ENCODE measurements around the gene PRMT3. TPM values are rescaled to one million over a fixed set of nuclear protein-coding genes. Genes with fewer than 3 reads are reported as not detected.
A peak's percentile ranks its signal among the peaks of the same experiment; 100 is the strongest.

The PRMT3 gene
- total RNA-seq = 48.7 and 50.5 TPM in 2 replicates

DNA sequence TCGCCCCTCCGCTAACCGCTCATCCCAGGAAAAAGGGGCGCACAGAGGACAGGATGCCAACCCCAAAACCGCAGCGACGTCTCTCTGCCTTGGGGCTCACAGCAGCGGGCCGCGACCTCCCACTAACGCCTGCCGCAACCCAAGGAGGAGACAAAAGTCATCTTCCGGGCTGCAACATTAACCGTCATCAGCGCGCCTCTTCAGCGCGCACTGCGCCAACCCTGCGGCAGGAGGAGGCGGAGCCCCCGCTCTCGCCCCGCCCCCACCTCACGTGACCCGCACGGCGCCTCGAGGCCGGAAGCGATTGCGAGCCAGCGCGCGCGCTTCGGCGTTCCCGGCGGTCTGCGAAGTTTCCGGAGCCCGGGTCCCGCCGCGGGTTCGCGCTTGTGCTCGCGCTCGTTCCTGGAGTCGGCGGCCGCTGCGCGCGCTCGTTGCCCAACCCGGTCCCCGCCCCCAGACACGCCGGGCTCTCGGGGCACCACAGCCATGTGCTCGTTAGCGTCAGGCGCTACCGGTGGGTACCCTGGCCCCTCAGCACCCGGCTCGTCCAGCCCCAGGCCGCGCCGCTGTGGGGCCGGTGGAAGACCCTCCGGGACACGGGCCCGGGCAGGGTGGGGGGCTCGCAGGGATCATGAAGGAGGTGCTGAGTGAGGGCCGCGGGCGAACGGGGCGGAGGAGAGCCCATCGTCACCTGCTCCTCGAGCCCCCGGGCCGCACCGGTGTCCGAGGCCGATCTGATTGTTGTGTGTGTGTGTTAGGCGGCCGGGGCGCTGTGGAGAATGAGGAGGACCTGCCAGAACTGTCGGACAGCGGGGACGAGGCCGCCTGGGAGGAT, at the start of gene PRMT3:
TSS of gene PRMT3 (plus strand) at position 456 of the 835 bp plus-strand sequence. CDS start at position 487, 31 bp downstream.
- Mint-ChIP-seq H3K4me1 (peaks cover 16% of the 10 kb centered on the region), H3K27ac (peak within 1 kb of the TSS; percentile 99), H3K27me3 (no peaks in the 10 kb centered on the region), H3K36me3 (ENCODE audit: low read depth) (peaks cover 34% of the 10 kb centered on the region), H3K4me3 (peak within 1 kb of the TSS; percentile 92), H3K9me3 (no peaks in the 10 kb centered on the region)
- intact Hi-C loops (cut with micrococcal nuclease) = loop anchor here (1.0 kb wide), 2 partner anchors 20 to 24 kb away; partner anchors contain the start of gene HTATIP2
- peak; percentile 99 for DNase-seq

DNA sequence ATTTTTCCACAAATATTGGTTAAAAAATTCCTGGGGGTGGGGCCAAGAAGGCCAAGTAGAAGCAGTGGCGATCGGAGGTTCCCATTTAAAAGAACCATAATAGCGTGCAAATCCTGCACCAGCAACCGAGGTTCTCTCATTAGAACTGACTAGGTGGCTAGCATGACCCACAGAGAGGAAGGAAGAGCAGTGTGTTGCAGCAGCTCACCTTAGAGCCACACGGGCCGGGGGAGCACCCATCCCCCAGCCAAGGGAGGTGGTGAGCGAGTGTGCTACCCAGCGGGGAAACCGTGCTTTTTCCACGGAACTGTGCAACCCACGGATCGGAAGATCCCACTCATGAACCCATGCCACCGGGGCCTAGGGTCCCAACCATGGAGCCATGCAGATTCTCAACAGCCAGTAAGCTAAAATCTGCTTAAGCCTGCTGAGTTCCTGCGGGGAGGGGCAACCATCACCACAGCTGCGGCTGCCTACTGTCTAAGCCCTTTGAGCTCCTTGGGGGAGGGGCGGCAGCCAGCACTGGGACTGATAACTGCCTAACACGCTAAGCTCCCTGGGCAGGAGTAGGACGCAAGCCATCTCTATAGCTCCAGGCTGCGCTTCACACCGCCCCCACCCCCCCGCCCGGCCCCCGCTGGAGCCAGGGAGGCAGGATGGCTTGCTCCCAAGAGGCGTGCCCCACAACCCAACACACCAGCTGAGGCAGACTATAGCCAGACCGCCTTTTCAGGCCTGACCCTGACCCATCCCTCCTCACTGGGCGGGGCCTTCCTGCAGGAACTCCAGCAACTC, 45.0 kb upstream of the PRMT3 start:
- no peaks in the 10 kb centered on the region for H3K9me3 Mint-ChIP-seq
- H3K27ac Mint-ChIP-seq = no peak overlapping the region
- H3K36me3 Mint-ChIP-seq (ENCODE audit: low read depth) = no peaks in the 10 kb centered on the region
- H3K4me1 Mint-ChIP-seq = no peaks in the 10 kb centered on the region
- no peak overlapping the region for H3K4me3 Mint-ChIP-seq
- DNase-seq = no peak
- H3K27me3 Mint-ChIP-seq = peaks cover 64% of the 10 kb centered on the region
- intact Hi-C loops (cut with micrococcal nuclease) = no loop called here

DNA sequence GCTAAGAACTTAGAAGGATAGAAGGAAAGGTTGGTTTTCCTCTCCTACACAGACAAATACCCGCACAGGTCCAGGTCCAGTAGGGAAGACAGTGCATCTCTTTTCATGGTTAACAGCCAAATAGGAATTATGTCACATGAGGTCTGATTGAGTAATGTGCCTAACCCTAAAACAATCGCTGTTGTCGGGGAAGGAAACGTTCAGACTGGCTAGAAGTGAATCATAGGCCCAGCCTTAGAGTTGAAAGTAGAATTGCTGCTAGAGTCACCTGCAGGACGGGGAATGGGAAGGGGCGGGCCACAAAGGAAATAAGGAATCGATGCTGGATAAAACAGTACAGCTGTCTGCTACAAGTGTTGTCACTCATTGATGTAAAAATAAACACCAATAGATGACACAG, 36.4 kb upstream of the PRMT3 start:
- intact Hi-C loops (cut with micrococcal nuclease) = loop anchor here (10.0 kb wide), 1 partner anchor 396 kb away; no protein-coding TSS in a partner anchor
- H3K4me3 Mint-ChIP-seq = no peak overlapping the region
- H3K9me3 Mint-ChIP-seq = no peaks in the 10 kb centered on the region
- DNase-seq = no peak
- peaks cover 8% of the 10 kb centered on the region for H3K4me1 Mint-ChIP-seq
- H3K36me3 Mint-ChIP-seq (ENCODE audit: low read depth) = no peaks in the 10 kb centered on the region
- H3K27ac Mint-ChIP-seq = no peak overlapping the region
- peaks cover 25% of the 10 kb centered on the region for H3K27me3 Mint-ChIP-seq

DNA sequence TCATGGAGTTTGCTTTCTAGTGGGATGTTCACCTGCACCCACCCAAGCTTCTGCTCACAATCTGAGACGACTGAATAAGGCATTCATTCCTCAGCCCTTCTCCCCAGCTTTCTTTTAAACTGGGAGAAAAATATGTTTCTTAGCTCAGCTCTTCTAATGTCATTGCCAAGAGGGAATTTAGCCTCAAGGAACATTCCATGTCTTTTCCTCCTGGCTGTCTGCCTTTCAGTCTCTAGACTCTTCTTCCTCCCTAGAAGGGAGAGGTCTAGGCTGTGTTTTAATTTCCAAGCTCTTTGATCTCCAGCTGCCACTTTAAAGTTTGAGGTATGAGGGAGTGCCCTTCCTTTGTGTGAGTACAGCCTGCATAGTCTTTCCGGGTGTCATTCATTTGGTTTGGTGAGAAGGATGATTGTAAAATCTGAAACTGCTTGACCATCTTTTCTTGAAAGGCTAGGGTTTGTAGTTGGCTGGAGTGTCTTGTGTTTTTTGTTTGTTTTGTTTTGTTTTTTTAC, 35.7 kb upstream of the PRMT3 start:
- intact Hi-C loops (cut with micrococcal nuclease) = loop anchor here (10.0 kb wide), 1 partner anchor 397 kb away; no protein-coding TSS in a partner anchor
- Mint-ChIP-seq H3K36me3 (ENCODE audit: low read depth) (no peaks in the 10 kb centered on the region), H3K27ac (no peak overlapping the region), H3K9me3 (no peaks in the 10 kb centered on the region), H3K27me3 (peaks cover 18% of the 10 kb centered on the region), H3K4me1 (peaks cover 8% of the 10 kb centered on the region), H3K4me3 (no peak overlapping the region)
- DNase-seq = no peak

DNA sequence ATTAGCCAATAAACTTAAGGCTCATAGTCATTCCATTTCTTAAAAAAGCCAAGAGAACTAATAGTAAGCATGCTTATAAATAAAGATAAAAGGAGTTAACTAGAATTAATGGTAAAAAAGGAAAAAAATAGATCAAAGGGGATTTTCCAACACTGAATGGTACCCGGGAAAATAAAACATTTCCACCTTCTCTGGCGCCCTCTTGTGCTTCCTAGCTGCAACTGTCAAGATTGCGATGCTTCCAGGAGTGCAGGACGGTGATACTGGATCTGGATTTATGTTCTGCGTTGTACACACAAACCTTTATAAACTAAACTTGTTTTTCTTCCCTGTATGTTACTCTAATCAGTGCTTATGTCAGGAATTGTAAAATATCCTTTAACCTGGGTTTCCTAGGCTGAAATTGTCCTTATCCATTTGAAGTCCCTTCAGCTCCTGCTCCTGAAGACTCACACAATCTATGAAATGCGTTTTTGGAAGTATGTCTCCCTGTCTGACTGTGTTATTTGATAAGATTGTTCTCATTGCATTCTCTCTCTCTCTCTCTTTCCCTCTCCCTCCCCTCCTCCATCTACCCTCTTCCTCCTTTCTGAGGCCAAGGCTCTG, 33.6 kb upstream of the PRMT3 start:
- Mint-ChIP-seq H3K36me3 (ENCODE audit: low read depth) (no peaks in the 10 kb centered on the region), H3K9me3 (no peaks in the 10 kb centered on the region), H3K4me3 (no peak overlapping the region), H3K27ac (no peak overlapping the region), H3K4me1 (peaks cover 8% of the 10 kb centered on the region), H3K27me3 (peaks cover 8% of the 10 kb centered on the region)
- intact Hi-C loops (cut with micrococcal nuclease) = loop anchor here (1.0 to 10.0 kb wide), 2 partner anchors 226 to 399 kb away; no protein-coding TSS in a partner anchor
- DNase-seq = peak; percentile 75

DNA sequence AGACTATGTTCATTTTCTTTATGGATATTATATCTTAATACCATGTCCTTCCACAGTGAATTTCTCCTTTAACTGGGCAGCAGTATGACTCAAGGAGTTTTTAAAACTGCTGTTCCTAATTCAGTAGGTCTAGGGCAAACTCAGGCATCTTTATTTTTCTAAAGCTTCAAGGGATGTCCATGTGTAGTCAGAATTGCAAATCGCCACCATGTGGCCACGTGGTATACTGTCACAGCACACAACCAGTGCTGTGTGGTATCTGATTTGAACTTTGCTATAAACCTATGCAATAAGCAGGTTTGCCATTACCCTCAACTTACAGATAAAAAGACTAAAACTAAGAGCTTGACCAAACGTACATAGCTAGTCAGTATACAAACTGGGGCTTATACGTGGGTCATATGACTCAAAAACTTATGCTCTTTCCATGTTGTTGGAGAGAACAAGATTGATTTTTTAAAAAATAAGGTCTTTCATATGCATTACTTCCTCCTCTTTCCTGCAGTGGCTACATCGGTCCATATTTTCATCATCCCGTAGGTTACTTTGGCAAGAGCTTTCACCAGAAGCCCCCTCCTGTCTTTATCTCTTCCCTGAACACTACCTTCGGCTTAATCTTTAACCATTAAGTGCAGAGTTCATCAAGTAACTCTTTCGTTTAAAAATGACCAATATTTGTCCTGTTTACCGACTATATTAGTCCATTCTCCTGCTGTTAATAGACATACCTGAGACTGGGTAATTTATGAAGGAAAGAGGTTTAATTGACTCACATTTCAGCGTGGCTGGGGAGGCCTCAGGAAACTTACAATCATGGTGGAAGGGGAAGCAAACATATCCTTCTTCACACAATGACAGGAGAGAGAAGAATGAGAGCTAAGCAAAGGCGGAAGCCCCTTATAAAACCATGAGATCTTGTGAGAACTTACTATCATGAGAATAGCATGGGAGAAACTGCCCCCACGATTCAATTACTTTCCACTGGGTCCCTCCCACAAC, 32.0 kb upstream of the PRMT3 start:
- Mint-ChIP-seq H3K9me3 (peaks cover 10% of the 10 kb centered on the region), H3K4me1 (peaks cover 12% of the 10 kb centered on the region), H3K27ac (no peak overlapping the region), H3K27me3 (peaks cover 6% of the 10 kb centered on the region), H3K4me3 (no peak overlapping the region), H3K36me3 (ENCODE audit: low read depth) (no peaks in the 10 kb centered on the region)
- intact Hi-C loops (cut with micrococcal nuclease) = loop anchor here (1.0 to 10.0 kb wide), 2 partner anchors 223 to 401 kb away; no protein-coding TSS in a partner anchor
- DNase-seq = peak; percentile 78

DNA sequence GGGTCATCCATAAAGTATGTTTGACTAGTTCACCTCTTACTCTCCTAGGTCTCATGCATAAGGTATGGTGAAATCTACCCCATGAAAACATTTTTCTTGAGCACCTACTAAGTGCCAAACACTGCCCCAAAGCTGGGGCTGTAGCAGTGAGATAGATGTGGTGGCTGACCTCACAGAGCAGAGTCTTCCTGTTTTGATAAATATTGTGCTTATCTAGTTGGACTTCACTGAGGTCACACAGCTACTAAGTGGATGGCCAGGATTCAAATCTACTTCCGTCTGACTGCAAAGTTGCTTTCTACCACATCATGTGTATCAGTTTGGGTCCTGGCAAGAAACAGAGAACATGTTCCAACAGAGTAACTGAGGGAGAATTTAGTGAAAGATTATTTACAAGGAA, 30.4 kb upstream of the PRMT3 start:
- H3K27ac Mint-ChIP-seq = no peak overlapping the region
- no peak for DNase-seq
- H3K36me3 Mint-ChIP-seq (ENCODE audit: low read depth) = no peaks in the 10 kb centered on the region
- intact Hi-C loops (cut with micrococcal nuclease) = loop anchor here (10.0 kb wide), 1 partner anchor 402 kb away; no protein-coding TSS in a partner anchor
- H3K4me3 Mint-ChIP-seq = no peak overlapping the region
- H3K4me1 Mint-ChIP-seq = peaks cover 14% of the 10 kb centered on the region
- H3K27me3 Mint-ChIP-seq = peaks cover 3% of the 10 kb centered on the region
- H3K9me3 Mint-ChIP-seq = peaks cover 13% of the 10 kb centered on the region

DNA sequence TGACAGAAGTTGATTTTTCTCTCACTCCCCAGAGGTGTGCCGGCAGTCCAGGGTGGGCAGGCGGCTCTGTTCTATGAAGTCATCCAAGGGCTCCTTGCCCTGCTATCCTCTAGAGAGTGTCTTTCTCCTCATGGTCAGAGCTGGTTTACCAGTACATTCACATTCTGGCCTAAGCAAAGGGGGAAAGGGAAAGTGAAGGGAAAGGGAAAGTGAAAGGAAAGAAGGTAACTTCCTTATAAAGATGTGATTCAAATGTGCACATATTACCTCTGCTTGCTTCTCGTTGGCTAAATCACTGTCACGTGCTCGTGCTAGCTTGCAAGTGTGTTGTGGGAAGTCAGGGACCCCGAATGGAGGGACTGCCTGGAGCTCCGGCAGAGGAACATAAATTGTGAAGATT, 26.9 kb upstream of the PRMT3 start:
- Mint-ChIP-seq H3K27me3 (peaks cover 3% of the 10 kb centered on the region), H3K4me1 (peaks cover 37% of the 10 kb centered on the region), H3K27ac (peak overlapping the region; percentile 76), H3K36me3 (ENCODE audit: low read depth) (peaks cover 10% of the 10 kb centered on the region), H3K4me3 (peak overlapping the region; percentile 57), H3K9me3 (peaks cover 13% of the 10 kb centered on the region)
- DNase-seq = peak; percentile 83
- intact Hi-C loops (cut with micrococcal nuclease) = no loop called here

DNA sequence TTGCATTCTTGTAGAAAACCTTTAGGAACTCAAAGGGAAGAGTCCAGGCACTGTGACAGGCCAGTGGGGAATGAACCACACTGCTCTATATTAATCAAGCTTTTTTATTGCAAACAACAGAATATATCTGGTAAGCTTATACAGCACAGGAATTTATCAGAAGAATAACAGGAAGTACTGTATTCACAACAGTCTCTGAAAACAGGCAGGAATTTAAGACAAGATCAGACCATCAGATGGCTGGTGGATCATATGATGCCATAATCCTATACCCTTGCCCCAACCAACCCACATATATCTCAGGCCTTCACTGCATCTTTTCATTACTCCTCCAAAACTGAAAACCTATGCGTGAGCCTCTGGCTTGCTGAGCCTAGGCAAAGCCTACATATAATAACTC, 25.0 kb upstream of the PRMT3 start:
- intact Hi-C loops (cut with micrococcal nuclease) = no loop called here

DNA sequence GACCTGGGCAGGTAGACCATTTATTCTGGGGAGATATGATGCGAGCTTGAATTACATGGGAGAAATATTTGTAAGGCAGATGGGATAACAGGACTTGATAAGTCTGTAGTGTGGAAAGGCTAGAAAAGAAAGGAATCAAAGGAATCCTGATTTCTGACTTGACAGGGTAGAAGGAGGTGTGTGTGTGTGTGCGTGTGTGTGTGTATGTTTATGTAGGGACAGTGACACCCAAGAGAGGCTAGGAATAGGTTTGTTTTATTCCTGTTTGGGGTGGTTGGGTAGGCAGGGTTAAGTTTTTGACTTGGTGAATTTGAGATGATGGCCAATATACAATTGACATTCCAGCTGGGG, 24.4 kb upstream of the PRMT3 start:
- Mint-ChIP-seq H3K9me3 (peaks cover 13% of the 10 kb centered on the region), H3K4me1 (peaks cover 55% of the 10 kb centered on the region), H3K27ac (peak overlapping the region; percentile 91), H3K4me3 (peak overlapping the region; percentile 87), H3K36me3 (ENCODE audit: low read depth) (peaks cover 28% of the 10 kb centered on the region), H3K27me3 (no peaks in the 10 kb centered on the region)
- DNase-seq = no peak
- intact Hi-C loops (cut with micrococcal nuclease) = loop anchor here (1.0 kb wide), 1 partner anchor 24 kb away; the partner anchor contains the start of gene PRMT3

More for the DNA sequence above, 25.0 kb upstream of the PRMT3 start:
- H3K36me3 Mint-ChIP-seq (ENCODE audit: low read depth) = peaks cover 24% of the 10 kb centered on the region
- peak overlapping the region; percentile 87 for H3K4me3 Mint-ChIP-seq
- peak overlapping the region; percentile 35 for H3K27ac Mint-ChIP-seq
- peaks cover 3% of the 10 kb centered on the region for H3K27me3 Mint-ChIP-seq
- DNase-seq = no peak
- peaks cover 13% of the 10 kb centered on the region for H3K9me3 Mint-ChIP-seq
- H3K4me1 Mint-ChIP-seq = peaks cover 52% of the 10 kb centered on the region

DNA sequence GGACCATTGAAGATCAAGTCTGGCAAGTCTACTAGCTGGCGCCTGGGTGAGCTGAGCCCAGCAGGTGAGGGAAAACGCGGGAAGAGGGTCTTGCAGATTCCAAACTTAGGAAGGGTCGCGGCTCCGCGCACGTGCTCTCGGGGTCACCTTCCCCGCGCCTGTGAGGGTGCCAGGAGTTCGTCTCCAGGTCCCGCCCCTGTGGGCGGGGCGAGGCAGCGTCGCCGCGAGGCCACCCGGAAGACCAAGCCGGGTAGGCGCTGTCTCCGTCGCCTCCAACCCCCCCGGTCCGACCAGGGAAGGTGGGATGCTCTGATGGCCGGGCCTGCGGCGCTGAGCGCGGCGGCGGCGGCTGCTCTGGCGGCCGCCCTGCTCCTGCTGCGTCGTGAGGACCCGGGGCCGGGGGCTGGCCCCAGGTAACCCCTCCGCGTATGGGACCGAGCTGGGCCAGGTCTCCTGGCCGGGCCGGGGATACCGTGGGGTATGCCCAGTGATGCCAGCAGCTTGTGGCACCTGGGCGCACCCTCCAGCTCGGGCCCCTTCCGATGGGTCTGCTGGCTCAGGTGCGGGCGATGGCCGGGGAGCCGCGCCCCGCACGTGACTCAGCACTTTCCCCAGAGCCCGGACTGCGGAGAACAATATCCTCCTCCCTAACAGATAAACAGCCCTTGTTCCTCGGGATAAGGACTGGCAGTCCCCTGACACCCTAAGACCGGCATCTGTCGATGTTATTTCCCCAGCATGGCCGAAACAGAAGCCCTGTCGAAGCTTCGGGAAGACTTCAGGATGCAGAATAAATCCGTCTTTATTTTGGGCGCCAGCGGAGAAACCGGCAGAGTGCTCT, 23.8 kb upstream of the PRMT3 start, which contains the start of gene HTATIP2:
TSS of gene HTATIP2 (plus strand) at position 215 of the 841 bp plus-strand sequence. CDS start at position 739, 524 bp downstream.
- DNase-seq = peak; percentile 94
- Mint-ChIP-seq H3K27me3 (no peaks in the 10 kb centered on the region), H3K27ac (peak within 1 kb of the TSS; percentile 91), H3K4me1 (peaks cover 60% of the 10 kb centered on the region), H3K4me3 (peak within 1 kb of the TSS; percentile 87), H3K9me3 (peaks cover 13% of the 10 kb centered on the region), H3K36me3 (ENCODE audit: low read depth) (peaks cover 34% of the 10 kb centered on the region)
- intact Hi-C loops (cut with micrococcal nuclease) = loop anchor here (1.0 kb wide), 1 partner anchor 24 kb away; the partner anchor contains the start of gene PRMT3
